ENCODE results near the gene TEX264.

TEX264 gene

GRCh38 chr3:51702156-51702555, 31.1 kb downstream of the TEX264 start:
- DNase-seq, result no peak

GRCh38 chr3:51703068-51703760, 32.2 kb downstream of the TEX264 start:
- DNase-seq, result no peak

GRCh38 chr3:51703761-51704510, 32.9 kb downstream of the TEX264 start:
- DNase-seq, result no peak

- no peak for DNase-seq
Observed at GRCh38 chr3:51704511-51704950, 33.5 kb downstream of the TEX264 start.

- no peak for DNase-seq
Observed at GRCh38 chr3:51705276-51706020, 34.4 kb downstream of the TEX264 start.

GRCh38 chr3:51706021-51706485, 35.0 kb downstream of the TEX264 start:
- DNase-seq, result no peak

- DNase-seq, result peak; percentile 11
Observed at GRCh38 chr3:51706788-51707731, 36.0 kb downstream of the TEX264 start, which contains the start of gene GRM2. Gene GRM2 (plus strand): TSS chr3:51707068. CDS start chr3:51708984, 1,916 bp downstream.

- no peak for DNase-seq
Observed at GRCh38 chr3:51708216-51708845, 37.3 kb downstream of the TEX264 start.

GRCh38 chr3:51709004-51709420, 38.0 kb downstream of the TEX264 start:
- DNase-seq, result no peak

- DNase-seq, result no peak
Observed at GRCh38 chr3:51709675-51710074, 38.6 kb downstream of the TEX264 start.

GRCh38 chr3:51710631-51711351, 39.7 kb downstream of the TEX264 start:
- DNase-seq, result no peak

- DNase-seq, result no peak
Observed at GRCh38 chr3:51711352-51712037, 40.4 kb downstream of the TEX264 start.

GRCh38 chr3:51712038-51712420, 41.0 kb downstream of the TEX264 start:
- no peak for DNase-seq

- DNase-seq, result no peak
Observed at GRCh38 chr3:51712511-51712931, 41.5 kb downstream of the TEX264 start.

GRCh38 chr3:51712963-51713362, 41.9 kb downstream of the TEX264 start:
- DNase-seq, result no peak

GRCh38 chr3:51715231-51715976, 44.4 kb downstream of the TEX264 start:
- no peak for DNase-seq

- no peak for DNase-seq
Observed at GRCh38 chr3:51715977-51716294, 44.9 kb downstream of the TEX264 start.

GRCh38 chr3:51716805-51717204, 45.8 kb downstream of the TEX264 start:
- DNase-seq, result no peak

GRCh38 chr3:51717446-51717845, 46.4 kb downstream of the TEX264 start:
- DNase-seq, result no peak

GRCh38 chr3:51717947-51718346, 46.9 kb downstream of the TEX264 start:
- no peak for DNase-seq
